GM12873 (cell line): ENCODE results near the gene CSF2RB.
A peak's percentile ranks its signal among the peaks of the same experiment; 100 is the strongest.

Source experiments
- TF ChIP-seq, protein P1 (sequence below): IDR thresholded peaks from 2 replicates; pipeline ENCODE4 v1.5.1; 2012; ENCODE audit warnings: low read depth, mild to moderate bottlenecking, moderate library complexity, low read length, control low read depth; ENCODE audit not compliant: insufficient read depth; ENCODE audit errors: missing control alignments

The CSF2RB gene

DNA sequence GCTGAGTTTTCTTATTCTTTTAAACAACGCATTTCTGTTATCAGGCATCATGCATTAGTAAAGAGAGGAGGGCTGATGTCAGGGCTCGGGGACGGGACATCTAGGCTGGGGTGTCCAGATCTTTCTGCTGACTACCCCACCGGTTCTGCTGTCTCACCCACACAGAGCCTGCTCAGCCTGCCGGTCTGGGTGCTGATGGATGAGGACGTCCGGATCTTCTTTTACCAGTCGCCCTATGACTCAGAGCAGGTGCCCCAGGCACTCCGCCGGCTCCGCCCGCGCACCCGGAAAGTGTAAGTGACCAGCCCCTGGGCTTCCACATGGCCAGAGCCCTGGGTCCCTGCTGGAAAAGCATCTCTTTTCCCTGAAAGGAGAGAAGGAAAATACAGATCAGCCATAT, 43.2 kb upstream of the CSF2RB start:
- TF ChIP-seq, protein P1, sequence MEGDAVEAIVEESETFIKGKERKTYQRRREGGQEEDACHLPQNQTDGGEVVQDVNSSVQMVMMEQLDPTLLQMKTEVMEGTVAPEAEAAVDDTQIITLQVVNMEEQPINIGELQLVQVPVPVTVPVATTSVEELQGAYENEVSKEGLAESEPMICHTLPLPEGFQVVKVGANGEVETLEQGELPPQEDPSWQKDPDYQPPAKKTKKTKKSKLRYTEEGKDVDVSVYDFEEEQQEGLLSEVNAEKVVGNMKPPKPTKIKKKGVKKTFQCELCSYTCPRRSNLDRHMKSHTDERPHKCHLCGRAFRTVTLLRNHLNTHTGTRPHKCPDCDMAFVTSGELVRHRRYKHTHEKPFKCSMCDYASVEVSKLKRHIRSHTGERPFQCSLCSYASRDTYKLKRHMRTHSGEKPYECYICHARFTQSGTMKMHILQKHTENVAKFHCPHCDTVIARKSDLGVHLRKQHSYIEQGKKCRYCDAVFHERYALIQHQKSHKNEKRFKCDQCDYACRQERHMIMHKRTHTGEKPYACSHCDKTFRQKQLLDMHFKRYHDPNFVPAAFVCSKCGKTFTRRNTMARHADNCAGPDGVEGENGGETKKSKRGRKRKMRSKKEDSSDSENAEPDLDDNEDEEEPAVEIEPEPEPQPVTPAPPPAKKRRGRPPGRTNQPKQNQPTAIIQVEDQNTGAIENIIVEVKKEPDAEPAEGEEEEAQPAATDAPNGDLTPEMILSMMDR, result no peak

- TF ChIP-seq, protein P1, result no peak
Observed at GRCh38 chr22:36871669-36872081, 41.8 kb upstream of the CSF2RB start.

- TF ChIP-seq, protein P1, result no peak
Observed at GRCh38 chr22:36872084-36872483, 41.3 kb upstream of the CSF2RB start.

- TF ChIP-seq, protein P1, result no peak
Observed at GRCh38 chr22:36872866-36873498, 40.4 kb upstream of the CSF2RB start.

- TF ChIP-seq, protein P1, result peak; percentile 60
Observed at GRCh38 chr22:36873614-36874308, 39.7 kb upstream of the CSF2RB start.

- TF ChIP-seq, protein P1, result no peak
Observed at GRCh38 chr22:36874309-36874696, 39.1 kb upstream of the CSF2RB start.

DNA sequence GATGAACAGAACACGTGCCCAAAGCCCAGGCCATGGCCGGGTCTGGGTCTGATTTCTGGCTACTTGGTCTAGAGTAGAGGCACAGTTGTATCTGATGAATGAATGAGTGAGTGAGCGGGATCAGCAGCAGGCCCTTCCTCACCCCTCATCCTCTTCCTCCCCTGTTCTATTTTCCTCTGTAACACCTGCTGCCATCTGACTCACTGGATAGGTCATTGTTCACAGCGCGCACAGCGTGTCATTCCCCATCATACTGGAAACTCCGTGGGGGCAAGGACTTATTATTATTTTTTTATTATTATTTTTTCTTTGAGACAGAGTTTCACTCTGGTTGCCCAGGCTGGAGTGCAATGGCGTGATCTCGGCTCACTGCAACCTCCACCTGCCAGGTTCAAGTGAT, 38.7 kb upstream of the CSF2RB start:
- TF ChIP-seq, protein P1, result no peak
